GM18498 (cell line): Measurements from ENCODE around the gene MPEG1.

ENCODE experiments used
- ATAC-seq: cut with Tn5 transposase; IDR thresholded peaks from one replicate; pipeline ENCODE4 v1.9.1; 2021; ENCODE audit warnings: mild to moderate bottlenecking, moderate library complexity; ENCODE audit not compliant: unreplicated experiment

MPEG1 gene, protein sequence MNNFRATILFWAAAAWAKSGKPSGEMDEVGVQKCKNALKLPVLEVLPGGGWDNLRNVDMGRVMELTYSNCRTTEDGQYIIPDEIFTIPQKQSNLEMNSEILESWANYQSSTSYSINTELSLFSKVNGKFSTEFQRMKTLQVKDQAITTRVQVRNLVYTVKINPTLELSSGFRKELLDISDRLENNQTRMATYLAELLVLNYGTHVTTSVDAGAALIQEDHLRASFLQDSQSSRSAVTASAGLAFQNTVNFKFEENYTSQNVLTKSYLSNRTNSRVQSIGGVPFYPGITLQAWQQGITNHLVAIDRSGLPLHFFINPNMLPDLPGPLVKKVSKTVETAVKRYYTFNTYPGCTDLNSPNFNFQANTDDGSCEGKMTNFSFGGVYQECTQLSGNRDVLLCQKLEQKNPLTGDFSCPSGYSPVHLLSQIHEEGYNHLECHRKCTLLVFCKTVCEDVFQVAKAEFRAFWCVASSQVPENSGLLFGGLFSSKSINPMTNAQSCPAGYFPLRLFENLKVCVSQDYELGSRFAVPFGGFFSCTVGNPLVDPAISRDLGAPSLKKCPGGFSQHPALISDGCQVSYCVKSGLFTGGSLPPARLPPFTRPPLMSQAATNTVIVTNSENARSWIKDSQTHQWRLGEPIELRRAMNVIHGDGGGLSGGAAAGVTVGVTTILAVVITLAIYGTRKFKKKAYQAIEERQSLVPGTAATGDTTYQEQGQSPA

GRCh38 chr11:59212744-59213631 is at the start of gene MPEG1:
TSS of gene MPEG1 (minus strand) at chr11:59212927. CDS start at chr11:59212865, 62 bp downstream.
- no peak for ATAC-seq

- no peak for ATAC-seq
Measured at GRCh38 chr11:59262177-59262818, 49.6 kb upstream of the MPEG1 start.

DNA sequence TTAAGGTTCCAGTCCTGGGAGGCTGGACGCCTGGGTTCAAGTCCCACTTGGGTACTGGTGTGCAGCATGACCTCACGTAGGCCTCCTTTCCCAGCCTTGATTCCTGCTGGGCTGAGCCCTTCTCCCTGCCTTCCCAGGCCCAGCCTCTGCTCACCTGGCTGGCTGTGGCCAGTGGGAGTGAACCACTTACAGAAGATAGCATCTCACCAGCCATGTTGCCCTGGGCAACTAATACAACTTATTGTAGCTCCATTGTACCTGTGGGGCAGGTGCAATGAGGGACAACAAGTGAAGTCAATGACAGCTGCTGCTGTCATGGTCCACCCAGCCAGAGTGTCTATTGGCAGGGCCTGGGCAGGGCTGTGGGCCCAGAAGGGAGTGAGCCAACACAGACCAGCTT is 48.4 kb upstream of the MPEG1 start:
- no peak for ATAC-seq

GRCh38 chr11:59259867-59260475 is 47.2 kb upstream of the MPEG1 start:
- no peak for ATAC-seq

DNA sequence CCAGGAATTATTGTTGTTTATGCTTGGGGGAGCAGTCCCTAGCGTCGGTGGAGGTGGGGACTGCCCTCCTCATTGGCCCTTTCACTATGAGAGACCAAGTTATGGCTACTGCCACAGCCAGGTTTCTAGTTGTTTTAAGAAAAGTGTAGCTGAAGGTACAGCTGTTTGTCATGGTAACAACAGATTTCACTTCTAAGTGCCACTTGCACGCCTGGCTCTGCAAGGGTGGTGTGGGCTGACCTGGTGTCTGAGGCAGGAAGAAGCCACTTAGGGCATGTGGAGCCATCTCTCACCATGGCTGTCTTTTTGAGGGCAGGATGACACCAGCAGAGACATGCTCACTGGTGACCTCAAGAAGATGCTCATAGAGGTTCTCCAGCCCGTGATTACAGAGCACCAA is 46.3 kb upstream of the MPEG1 start:
- ATAC-seq = no peak

GRCh38 chr11:59255281-59255680 is 42.6 kb upstream of the MPEG1 start:
- ATAC-seq = no peak

GRCh38 chr11:59254286-59254685 is 41.6 kb upstream of the MPEG1 start:
- no peak for ATAC-seq

DNA sequence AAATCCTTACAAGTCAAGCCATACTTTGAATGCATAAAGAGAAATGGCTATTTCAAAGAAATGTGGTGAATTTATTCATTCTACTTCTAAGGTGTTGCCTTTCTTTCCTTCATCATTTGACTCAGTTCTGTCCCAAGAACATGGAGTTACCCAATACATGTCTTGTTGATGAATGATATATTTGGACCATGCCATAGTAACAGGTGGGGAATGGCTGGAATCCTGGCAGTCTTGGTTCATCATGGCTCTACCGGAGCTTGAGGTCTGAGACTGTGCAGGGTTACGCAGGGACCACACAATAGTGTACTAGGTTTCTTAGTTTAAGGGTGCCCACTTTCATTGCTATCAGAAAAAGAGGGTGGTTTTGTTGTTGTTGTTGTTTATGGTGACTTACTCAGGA is 40.3 kb upstream of the MPEG1 start:
- ATAC-seq = no peak

GRCh38 chr11:59249535-59249934 is 36.8 kb upstream of the MPEG1 start:
- no peak for ATAC-seq

GRCh38 chr11:59247531-59248227 is 35.0 kb upstream of the MPEG1 start:
- no peak for ATAC-seq

DNA sequence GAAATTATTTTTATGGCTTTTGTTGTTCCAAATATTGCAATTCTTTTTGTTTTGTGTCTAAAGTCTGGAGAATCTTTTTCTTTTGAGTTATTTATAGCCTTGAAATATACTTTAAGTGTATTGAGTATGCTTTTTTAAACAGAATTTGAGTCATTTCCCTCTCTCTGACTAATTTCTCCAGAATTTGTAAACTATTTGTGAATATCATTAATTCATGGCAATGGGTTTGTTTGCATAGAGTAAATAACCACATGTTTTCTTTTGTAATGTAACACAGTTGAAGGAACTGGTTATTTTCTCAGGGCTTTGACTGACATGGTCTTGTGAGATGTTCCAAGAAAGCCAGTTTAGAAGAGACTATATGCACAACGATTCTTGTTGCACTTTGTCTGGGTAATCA is 30.9 kb upstream of the MPEG1 start:
- no peak for ATAC-seq

DNA sequence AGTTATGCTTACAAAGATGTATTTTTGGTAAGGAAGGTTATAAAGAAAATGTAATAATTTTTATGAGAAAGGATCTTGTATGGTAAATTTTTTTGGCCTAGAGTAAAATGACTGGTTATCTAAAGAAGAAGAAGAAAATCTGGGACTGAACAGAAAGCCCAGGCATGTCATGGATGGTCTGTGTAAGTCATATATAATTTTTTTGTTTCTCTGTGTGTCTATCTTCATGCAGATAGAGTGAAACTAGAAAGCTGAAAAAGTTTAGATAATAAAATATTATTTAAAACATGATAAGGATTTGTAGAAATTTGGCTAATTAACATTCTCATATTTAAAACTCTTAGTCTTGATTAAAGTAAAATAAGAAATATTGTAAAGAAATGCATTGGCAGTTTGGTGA is 27.6 kb upstream of the MPEG1 start:
- no peak for ATAC-seq

GRCh38 chr11:59226396-59226795 is 13.7 kb upstream of the MPEG1 start:
- ATAC-seq = no peak

DNA sequence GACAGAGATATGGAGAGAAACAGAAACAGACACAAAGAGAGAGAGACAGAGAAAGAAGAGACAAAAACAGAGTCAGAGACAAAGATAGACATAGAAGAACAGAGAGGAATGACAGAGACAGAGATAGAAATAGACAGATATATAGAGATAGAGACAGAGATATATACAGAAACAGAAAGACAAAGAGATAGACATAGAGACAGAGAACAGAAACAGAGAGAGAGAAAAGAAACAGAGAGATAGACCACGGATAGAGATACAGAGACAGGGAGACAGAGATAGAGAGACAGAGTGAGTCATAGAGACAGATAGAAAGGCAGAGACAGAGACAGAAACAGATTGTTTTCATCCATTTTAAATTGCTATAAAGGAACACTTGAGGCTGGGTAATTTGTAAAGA is 12.3 kb upstream of the MPEG1 start:
- peak; percentile 49 for ATAC-seq

DNA sequence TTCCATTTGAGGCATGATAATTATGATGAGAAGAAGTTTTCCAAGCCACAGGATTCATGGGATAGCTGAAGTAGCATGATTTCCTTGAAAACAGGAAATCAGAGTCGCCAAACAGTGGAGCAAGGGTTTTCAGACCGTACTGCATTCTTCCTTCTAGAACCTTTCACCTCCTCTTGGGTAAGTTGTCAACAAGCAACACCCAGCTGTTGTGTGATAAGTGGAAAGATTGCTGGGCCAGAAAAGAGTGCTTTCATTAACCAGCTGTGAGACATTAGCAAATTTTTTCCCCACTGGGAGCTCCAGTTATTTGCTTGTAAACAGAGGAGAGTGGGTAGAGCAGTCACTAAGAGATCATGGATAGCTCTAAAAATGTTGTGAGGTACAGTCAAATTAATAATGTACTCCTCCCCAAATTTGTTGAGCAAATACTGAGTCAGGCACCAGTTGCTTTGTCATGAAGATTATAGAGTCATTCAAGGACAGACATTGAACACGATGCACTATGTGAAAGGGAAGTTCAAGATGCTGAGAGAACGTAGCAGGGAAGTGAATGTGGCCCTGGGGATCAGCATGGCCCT is 11.7 kb upstream of the MPEG1 start:
- ATAC-seq = peak; percentile 52

- ATAC-seq = no peak
Measured at GRCh38 chr11:59223611-59224010, 10.9 kb upstream of the MPEG1 start.

- ATAC-seq = no peak
Measured at GRCh38 chr11:59223177-59223576, 10.4 kb upstream of the MPEG1 start.

DNA sequence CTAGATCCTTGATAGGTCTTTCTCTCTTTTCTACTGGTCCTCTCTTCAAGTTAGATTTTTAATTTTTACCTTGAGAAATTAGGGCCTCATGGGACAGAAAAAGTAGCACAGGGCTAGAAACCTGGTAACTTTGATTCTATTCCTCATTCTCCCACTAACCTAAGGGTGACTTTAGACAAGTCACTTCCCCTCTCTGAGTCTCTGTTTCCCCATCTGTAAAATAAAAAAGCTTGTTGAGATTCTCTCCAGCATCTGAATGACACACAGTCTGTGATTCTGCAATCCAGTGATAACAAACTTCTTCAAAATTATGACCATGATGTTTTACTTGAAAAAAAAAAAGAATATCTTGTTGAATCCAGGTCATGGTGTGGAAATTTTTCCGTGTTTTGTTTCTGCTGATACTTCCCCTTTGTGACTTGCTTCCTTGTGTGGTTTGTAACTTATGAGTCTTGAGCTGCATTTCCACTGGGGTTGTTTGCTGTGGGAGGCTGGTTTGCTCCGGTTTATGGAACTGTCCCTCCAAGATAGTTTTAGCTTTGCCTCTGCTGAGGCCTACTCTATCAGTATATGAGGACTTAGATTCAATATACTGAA is 9.8 kb upstream of the MPEG1 start:
- no peak for ATAC-seq

DNA sequence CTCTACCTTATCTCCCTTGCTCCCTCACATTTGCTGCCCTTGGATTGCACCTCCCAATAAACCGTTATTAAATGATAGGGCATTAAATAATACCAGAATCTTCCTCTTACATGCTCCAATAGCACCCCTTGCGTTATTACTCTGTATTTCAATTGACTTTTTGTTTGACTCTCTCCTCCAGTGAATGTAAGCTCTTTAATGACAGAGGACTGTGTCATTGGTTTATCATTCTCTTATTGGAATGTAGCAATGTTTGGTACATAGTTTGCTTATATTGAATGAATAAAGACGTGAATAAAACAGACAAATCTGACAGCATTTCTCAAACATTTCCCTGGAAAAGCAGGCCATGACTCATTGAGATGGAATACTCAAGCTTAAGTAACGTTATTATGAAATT is 8.7 kb upstream of the MPEG1 start:
- no peak for ATAC-seq
